ENCODE data around the gene MATK. TPM values are rescaled to one million over a fixed set of nuclear protein-coding genes. Genes with fewer than 3 reads are reported as not detected.
A peak's percentile ranks its signal among the peaks of the same experiment; 100 is the strongest.
"Not testable (repeated sequence)": the region's sequence is repeated elsewhere in the genome, so short reads cannot be mapped to it uniquely, and the experiment has no call there.

Gene MATK
- total RNA-seq, 2 donors from 2014 or later, result 5.7 to 5.8 TPM

DNA sequence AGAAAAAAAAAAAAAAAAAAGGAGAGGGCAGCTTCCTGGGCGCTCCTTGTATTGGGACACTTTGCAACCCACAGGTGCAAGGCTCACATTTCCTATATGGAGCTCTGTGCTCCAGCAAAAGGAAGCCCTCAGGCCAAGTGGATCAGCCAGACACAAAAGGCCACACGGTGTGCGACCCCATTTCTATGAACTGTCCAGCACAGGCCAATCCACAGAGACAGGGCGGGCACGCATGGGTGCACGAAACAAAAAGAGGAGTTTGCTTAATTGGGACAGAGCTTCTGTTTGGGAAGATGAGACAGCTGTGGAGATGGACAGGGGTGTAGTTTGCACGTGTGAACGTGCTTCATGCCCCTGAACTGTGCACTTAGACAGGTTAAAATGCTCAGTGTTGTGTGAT is 31.6 kb upstream of the MATK start:
- Histone ChIP-seq H3K4me3 (ENCODE audit: low read length) (no peak overlapping the region), H3K36me3 (ENCODE audit: control insufficient read depth, insufficient read depth, low read length) (no peaks in the 10 kb centered on the region), H3K27me3 (ENCODE audit: control insufficient read depth, insufficient read depth, low read length, poor library complexity, severe bottlenecking) (peaks cover 3% of the 10 kb centered on the region), H3K9me3 (ENCODE audit: control insufficient read depth, low read length) (no peaks in the 10 kb centered on the region), H3K4me1 (ENCODE audit: control insufficient read depth, insufficient read depth, low read length) (no peaks in the 10 kb centered on the region), H3K27ac (ENCODE audit: low read depth, low read length) (no peak overlapping the region), H3K9ac (ENCODE audit: extremely low read depth, low read length, poor library complexity, severe bottlenecking) (no peak overlapping the region)
- Mint-ChIP-seq H3K36me3 (ENCODE audit: low read depth) (no peaks in the 10 kb centered on the region), H3K4me1 (no peaks in the 10 kb centered on the region), H3K27me3 (ENCODE audit: insufficient read depth) (peaks cover 6% of the 10 kb centered on the region), H3K27ac (no peak overlapping the region), H3K9me3 (no peaks in the 10 kb centered on the region), H3K4me3 (no peak overlapping the region)
- 92 to 95% methylated on average over 8 of the region's 8 CpGs for WGBS, 2 experiments (ENCODE audit: insufficient coverage in 1 of 2, insufficient read length in 1 of 2)
- TF ChIP-seq, protein P1, sequence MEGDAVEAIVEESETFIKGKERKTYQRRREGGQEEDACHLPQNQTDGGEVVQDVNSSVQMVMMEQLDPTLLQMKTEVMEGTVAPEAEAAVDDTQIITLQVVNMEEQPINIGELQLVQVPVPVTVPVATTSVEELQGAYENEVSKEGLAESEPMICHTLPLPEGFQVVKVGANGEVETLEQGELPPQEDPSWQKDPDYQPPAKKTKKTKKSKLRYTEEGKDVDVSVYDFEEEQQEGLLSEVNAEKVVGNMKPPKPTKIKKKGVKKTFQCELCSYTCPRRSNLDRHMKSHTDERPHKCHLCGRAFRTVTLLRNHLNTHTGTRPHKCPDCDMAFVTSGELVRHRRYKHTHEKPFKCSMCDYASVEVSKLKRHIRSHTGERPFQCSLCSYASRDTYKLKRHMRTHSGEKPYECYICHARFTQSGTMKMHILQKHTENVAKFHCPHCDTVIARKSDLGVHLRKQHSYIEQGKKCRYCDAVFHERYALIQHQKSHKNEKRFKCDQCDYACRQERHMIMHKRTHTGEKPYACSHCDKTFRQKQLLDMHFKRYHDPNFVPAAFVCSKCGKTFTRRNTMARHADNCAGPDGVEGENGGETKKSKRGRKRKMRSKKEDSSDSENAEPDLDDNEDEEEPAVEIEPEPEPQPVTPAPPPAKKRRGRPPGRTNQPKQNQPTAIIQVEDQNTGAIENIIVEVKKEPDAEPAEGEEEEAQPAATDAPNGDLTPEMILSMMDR (conservative IDR thresholded peaks at IDR 0.05), result no peak
- no peak for DNase-seq

DNA sequence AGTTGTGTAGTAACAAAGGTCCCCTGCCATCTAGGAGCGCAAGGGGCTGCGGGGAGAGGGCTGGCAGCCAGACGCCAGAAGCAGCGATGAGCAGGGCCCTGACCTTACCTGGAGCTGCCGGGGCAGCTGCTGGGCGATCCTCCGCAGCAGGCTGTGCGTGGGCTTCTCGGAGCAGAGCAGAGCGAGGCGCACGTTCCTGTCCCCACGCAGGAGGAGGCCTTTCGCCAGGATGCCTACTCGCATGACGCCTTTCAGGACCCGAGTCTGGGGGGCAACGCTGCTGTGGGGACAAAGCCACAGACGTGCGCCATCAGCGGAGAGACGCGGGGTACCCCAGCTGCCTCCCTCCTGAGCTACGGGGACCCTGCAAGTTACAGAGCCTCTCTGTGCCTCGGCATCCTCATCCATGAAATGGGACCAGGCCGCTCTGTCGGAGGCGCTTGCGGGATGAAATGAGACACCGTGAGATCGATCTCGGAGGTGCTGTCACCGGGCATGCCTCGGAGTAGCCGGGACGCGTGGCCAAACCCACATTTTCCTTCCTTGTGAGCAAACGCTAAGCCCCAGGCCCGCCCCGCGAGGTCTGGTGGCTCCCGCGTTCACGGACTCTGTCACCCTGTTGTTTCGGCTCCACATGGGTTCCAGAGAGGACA is 30.5 kb upstream of the MATK start:
- no peak overlapping the region for H3K9ac ChIP-seq (ENCODE audit: extremely low read depth, low read length, poor library complexity, severe bottlenecking)
- H3K27ac ChIP-seq (ENCODE audit: low read depth, low read length), result no peak overlapping the region
- TF ChIP-seq, protein P1 (conservative IDR thresholded peaks at IDR 0.05), result no peak
- DNase-seq, result peak; percentile 40
- WGBS, 2 experiments (ENCODE audit: insufficient coverage in 1 of 2, insufficient read length in 1 of 2), result 93 to 94% methylated on average over 45 of the region's 45 CpGs
- H3K4me1 Mint-ChIP-seq, result no peaks in the 10 kb centered on the region
- H3K4me1 ChIP-seq (ENCODE audit: control insufficient read depth, insufficient read depth, low read length), result no peaks in the 10 kb centered on the region
- no peaks in the 10 kb centered on the region for H3K27me3 ChIP-seq (ENCODE audit: control insufficient read depth, insufficient read depth, low read length, poor library complexity, severe bottlenecking)
- H3K9me3 Mint-ChIP-seq, result no peaks in the 10 kb centered on the region
- no peaks in the 10 kb centered on the region for H3K36me3 ChIP-seq (ENCODE audit: control insufficient read depth, insufficient read depth, low read length)
- H3K4me3 ChIP-seq (ENCODE audit: low read length), result no peak overlapping the region
- H3K27ac Mint-ChIP-seq, result no peak overlapping the region
- peaks cover under 1% of the 10 kb centered on the region for H3K27me3 Mint-ChIP-seq (ENCODE audit: insufficient read depth)
- no peaks in the 10 kb centered on the region for H3K9me3 ChIP-seq (ENCODE audit: control insufficient read depth, low read length)
- no peak overlapping the region for H3K4me3 Mint-ChIP-seq
- no peaks in the 10 kb centered on the region for H3K36me3 Mint-ChIP-seq (ENCODE audit: low read depth)

DNA sequence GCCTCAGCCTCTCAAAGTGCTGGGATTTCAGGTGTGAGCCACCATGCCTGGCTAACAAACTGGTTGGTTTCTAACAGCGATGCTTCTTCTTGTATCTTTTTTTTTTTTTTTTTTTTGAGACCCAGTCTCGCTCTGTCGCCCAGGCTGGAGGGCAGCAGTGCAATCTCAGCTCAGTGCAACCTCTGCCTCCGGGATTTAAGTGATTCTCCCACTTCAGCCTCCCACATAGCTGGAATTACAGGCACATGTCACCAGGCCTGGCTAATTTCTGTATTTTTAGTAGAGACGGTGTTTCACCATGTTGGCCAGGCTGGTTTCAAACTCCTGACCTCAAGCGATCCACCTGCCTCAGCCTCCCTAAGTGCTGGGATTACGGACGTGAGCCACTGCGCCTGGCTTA is 30.0 kb upstream of the MATK start:
- H3K27ac ChIP-seq (ENCODE audit: low read depth, low read length); H3K27me3 Mint-ChIP-seq (ENCODE audit: insufficient read depth); H3K36me3 Mint-ChIP-seq (ENCODE audit: low read depth); H3K4me3 ChIP-seq (ENCODE audit: low read length); H3K9ac ChIP-seq (ENCODE audit: extremely low read depth, low read length, poor library complexity, severe bottlenecking); H3K27ac Mint-ChIP-seq; H3K36me3 ChIP-seq (ENCODE audit: control insufficient read depth, insufficient read depth, low read length); H3K9me3 Mint-ChIP-seq; H3K9me3 ChIP-seq (ENCODE audit: control insufficient read depth, low read length); DNase-seq; H3K4me3 Mint-ChIP-seq; H3K4me1 Mint-ChIP-seq; H3K27me3 ChIP-seq (ENCODE audit: control insufficient read depth, insufficient read depth, low read length, poor library complexity, severe bottlenecking); H3K4me1 ChIP-seq (ENCODE audit: control insufficient read depth, insufficient read depth, low read length): not testable (repeated sequence)
- WGBS, 2 experiments (ENCODE audit: insufficient coverage in 1 of 2, insufficient read length in 1 of 2), result 92 to 93% methylated on average over 3 to 9 of the region's 9 CpGs

DNA sequence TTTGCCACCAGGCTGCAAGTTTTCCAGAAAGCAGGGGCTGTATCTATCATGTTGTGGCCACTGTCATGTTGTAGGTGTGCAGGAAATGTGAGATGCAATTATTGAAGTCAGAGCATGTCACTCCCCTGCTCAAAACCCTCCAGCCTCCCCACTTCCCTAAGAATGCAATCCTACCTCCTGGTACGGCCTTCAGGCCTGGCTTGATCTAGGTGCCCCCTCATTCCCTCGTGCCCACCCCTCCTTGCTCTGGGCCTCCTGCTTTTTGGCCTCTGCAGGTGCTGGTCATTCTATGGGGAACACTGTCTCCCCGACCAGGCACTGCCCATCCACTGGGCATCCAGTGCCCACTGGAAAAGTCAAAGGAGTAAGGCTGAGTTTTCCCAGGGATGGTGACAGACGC is 28.5 kb upstream of the MATK start:
- Mint-ChIP-seq H3K27me3 (ENCODE audit: insufficient read depth) (no peaks in the 10 kb centered on the region), H3K9me3 (no peaks in the 10 kb centered on the region), H3K36me3 (ENCODE audit: low read depth) (no peaks in the 10 kb centered on the region), H3K4me3 (no peak overlapping the region), H3K4me1 (no peaks in the 10 kb centered on the region), H3K27ac (no peak overlapping the region)
- WGBS, 2 experiments (ENCODE audit: insufficient coverage in 1 of 2, insufficient read length in 1 of 2), result 86 to 90% methylated on average over 1 to 4 of the region's 4 CpGs
- TF ChIP-seq, protein P1 (conservative IDR thresholded peaks at IDR 0.05), result no peak
- no peak overlapping the region for H3K4me3 ChIP-seq (ENCODE audit: low read length)
- H3K9me3 ChIP-seq (ENCODE audit: control insufficient read depth, low read length), result no peaks in the 10 kb centered on the region
- no peaks in the 10 kb centered on the region for H3K4me1 ChIP-seq (ENCODE audit: control insufficient read depth, insufficient read depth, low read length)
- H3K27ac ChIP-seq (ENCODE audit: low read depth, low read length), result no peak overlapping the region
- no peaks in the 10 kb centered on the region for H3K27me3 ChIP-seq (ENCODE audit: control insufficient read depth, insufficient read depth, low read length, poor library complexity, severe bottlenecking)
- H3K36me3 ChIP-seq (ENCODE audit: control insufficient read depth, insufficient read depth, low read length), result no peaks in the 10 kb centered on the region
- no peak overlapping the region for H3K9ac ChIP-seq (ENCODE audit: extremely low read depth, low read length, poor library complexity, severe bottlenecking)
- no peak for DNase-seq
